Measurements from ENCODE around the gene LARGE2.

LARGE2 gene

GRCh38 chr11:45917286-45917622, 5.2 kb upstream of the LARGE2 start:
- DNase-seq = no peak

DNA sequence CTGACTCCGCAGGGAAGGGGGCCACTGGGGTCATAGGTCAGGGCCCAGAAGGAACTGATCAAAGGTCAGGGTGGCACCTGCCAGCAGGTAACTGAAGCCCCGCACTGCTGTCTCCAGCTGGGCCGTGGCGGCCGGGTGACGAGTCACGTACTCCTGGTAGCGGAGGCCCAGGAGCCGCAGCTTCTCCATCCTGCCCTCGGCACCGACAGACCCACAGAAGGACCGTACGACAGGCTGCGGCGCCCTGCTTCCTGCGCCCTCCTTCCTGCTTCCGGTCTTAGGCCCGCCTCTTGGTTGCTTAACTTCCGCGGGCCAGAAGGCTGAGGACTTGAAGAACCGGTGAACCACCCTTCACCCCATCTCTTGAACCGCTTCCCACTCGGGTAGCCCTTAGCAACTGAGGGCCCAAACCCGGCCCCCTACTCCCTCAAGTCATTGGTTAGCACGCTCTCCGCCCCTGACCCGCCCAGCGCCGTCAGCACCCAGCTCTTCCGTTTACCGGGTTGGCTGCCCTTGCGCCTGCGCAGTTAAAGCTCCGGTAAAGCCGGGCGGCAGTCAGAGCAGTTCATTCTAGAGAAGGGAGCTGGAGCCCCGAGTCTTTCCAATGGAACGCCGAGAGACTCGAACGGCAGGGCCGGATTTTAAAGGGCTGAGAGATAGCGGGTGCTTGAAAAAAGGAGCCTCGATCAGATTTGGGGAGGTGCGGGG, 4.7 kb upstream of the LARGE2 start, which contains the start of gene PEX16:
Gene PEX16 (minus strand): TSS at position 255 of the 708 bp plus-strand sequence. CDS start 66 bp downstream, at position 189.
- DNase-seq = peak; percentile 100

DNA sequence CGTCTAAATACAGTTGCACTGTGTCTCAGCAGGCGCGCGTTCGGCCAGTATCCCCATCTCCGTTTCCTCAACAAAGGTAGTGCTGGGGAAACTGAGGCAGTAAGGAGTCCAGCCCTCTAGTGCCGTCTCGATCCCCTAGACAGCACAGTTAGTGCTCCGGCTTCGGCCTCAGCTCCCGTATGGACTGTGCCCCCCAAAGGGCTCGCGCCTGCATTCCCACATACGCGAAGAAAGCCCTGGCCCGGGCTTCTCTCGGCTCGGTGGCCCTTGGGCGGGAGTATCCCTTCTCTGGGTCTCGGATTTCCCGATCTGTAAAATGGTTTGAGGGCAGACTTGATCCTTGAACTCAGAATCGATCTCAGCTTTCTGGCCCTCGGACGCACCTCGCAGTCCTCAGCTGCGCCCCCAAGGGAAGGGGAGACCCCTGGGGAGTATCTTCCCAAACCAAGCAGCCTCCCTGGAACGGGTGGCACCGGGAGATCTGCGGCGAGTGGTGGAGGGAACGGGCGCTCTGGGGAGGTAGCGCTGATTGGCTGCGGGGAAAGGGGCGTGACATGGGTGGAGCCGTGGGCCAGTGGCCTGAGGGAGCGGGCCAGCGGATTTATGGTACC, 4.0 kb upstream of the LARGE2 start:
- DNase-seq = peak; percentile 68

DNA sequence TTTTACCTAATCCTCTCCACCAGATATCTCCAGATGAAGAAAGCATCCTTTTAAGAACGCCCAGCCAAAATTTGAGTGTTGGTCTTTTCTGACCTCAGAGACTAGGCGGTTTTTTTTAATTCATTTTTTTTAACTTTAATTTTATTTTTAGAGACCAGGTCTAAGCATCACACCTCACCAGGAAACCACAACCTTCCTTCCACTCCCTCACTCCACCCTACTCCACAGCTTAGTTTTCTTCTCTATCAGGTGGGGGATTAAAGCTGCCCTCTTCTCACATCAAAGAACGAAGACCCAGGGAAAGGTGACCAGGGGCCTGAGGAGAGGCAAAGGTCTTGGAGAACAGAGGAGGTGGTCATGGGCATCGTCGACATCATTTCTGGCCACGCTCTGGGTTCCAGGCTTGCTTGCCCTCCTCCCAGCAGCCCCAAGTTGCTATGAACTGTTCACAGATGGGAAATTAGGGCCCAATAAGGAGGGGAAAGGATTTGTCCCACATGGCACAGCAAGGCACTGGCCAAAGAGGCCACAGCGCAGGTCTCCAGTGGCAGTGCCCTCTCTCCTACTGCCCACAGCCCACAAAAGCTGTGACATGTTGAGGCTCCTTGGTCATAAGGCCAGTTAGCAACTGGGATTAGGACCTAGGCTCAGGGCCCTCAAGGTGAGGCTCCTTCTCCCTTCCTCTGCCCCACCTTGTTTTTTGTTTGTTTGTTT, 3.3 kb upstream of the LARGE2 start:
- DNase-seq = no peak

GRCh38 chr11:45919806-45920530, 2.5 kb upstream of the LARGE2 start:
- DNase-seq = no peak

GRCh38 chr11:45920531-45921477, 1.7 kb upstream of the LARGE2 start:
- no peak for DNase-seq

- no peak for DNase-seq
These were observed 663 bp upstream of the LARGE2 start for GRCh38 chr11:45921561-45922424.

DNA sequence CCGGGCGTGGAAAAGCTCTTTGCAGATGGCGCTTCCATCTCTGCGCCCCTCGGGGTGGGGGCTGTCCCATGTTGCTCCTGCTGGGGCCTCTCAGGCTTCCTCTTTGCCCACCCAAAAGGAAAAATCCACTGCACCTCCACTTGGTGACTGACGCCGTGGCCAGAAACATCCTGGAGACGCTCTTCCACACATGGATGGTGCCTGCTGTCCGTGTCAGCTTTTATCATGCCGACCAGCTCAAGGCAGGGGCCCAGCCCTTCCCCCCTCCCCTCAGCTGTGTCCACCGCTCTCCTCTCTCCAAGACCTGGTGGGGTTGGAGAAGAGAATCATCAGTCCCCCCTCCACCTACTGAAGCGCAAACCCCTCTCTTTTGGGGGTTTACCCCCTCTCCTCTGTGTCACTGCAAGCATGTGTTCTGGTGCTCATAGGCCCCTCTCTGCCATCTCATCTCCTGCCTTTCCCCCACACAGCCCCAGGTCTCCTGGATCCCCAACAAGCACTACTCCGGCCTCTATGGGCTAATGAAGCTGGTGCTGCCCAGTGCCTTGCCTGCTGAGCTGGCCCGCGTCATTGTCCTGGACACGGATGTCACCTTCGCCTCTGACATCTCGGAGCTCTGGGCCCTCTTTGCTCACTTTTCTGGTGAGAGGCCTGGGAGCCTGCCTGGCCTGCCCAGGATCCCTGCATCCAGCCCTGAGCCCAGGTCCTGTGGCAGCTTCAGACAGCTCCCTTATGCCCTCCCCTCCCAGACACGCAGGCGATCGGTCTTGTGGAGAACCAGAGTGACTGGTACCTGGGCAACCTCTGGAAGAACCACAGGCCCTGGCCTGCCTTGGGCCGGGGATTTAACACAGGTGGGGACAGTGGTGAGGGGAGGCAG, 1.8 kb downstream of the LARGE2 start:
- no peak for DNase-seq

- DNase-seq = no peak
These were observed 2.5 kb downstream of the LARGE2 start for GRCh38 chr11:45924927-45925326.

- no peak for DNase-seq
These were observed 3.1 kb downstream of the LARGE2 start for GRCh38 chr11:45925550-45925949.

GRCh38 chr11:45926001-45926401, 3.5 kb downstream of the LARGE2 start:
- DNase-seq = no peak

- DNase-seq = no peak
These were observed 4.3 kb downstream of the LARGE2 start for GRCh38 chr11:45926536-45927331.

DNA sequence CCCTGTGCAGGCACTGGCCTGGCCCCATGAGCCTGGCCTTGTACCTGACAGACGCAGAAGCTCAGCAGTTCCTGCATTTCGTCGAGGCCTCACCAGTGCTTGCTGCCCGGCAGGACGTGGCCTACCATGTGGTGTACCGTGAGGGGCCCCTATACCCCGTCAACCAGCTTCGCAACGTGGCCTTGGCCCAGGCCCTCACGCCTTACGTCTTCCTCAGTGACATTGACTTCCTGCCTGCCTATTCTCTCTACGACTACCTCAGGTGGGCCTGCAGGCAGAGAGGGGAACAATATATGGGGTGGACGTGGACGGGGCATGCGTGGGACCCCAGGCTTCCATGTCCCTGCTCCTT, 4.9 kb downstream of the LARGE2 start:
- peak; percentile 11 for DNase-seq

GRCh38 chr11:45927684-45928413, 5.4 kb downstream of the LARGE2 start:
- DNase-seq = no peak

GRCh38 chr11:45928535-45929215, 6.2 kb downstream of the LARGE2 start:
- DNase-seq = no peak

DNA sequence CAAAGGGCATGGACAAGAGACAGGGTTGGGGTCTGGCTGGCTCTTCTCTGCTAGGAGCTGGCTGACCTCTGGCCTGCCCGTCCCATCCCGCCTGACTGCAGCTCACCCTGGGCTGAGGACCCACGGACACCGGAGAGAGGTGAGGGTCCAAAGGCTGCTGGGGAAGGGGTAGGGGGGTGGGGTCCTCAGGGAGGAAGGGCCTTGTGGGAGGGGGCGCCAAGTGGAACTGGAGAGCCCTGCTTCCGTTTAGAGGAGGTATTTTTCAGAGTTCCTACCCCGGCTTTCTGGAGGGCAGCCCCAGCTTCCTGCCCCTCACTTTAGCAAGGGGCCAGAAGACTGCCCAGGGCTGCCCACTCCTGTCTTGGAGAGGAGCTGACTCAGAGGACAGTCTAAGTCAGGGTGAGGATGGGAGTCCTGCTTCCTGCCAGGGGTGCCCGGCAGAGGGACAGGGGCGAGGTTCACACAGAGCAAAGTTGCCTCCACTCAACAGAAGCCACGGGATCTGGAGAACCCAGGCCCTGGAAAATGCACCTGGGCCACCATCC, 7.1 kb downstream of the LARGE2 start:
- no peak for DNase-seq

GRCh38 chr11:45930031-45930794, 7.8 kb downstream of the LARGE2 start:
- DNase-seq = peak; percentile 59

Measured in MV-4-11 (cell line).